ENCODE data around the gene HMG20A. TPM values are rescaled to one million over a fixed set of nuclear protein-coding genes. Genes with fewer than 3 reads are reported as not detected.

The HMG20A gene
- total and polyA plus RNA-seq, 2 experiments from 2014 or later: 17.8 to 57.8 TPM

DNA sequence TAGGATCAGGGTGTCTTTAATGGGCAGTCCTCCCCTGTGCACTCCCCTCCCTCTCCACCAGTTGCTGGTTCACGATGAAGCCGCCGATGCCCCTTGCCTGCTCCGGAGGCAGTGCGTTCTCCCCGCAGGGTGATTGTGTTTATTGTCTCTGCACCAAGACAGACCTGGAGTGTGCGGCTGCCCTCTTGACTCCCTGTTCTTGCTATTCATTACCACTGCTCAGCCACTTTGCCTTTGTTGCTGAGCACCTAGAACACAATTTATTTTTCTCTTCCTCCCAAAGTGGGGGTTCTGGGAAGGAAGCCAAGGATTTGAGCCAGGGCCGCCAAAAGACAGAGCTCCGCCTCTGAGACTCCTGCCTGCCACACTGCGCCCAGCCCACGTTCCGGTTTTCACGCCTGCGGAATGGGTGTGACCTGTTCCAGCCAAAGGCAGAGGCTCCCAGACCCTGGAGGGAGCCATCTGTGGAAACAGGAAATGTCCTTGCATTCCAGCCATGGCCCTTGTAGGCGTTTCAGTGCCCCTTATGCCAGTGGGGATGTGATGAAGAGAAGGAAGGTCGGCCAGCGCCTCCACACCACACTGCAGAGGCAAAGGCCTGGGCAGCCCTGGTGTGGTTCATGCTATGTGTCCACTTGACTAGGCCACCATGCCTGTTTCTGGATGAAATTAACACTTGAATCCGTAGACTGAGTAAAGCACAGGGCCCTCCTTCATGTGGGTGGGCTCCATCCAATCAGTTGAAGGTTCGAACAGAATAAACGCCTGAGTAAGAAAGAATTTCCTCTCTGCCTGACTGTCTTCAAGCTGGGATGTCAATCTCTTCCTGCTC is 85.8 kb downstream of the HMG20A start:
- Histone ChIP-seq H3K79me2 (replicated peaks; ENCODE audit: insufficient read depth) (no peaks in the 10 kb centered on the region; the same call in 1 of the 2 replicates), H3K36me3 (ENCODE audit: insufficient read depth) (no peaks in the 10 kb centered on the region), H4K20me1 (replicated peaks; ENCODE audit: insufficient read depth) (no peaks in the 10 kb centered on the region), H3K4me1 (ENCODE audit: insufficient read depth) (peaks cover 65% of the 10 kb centered on the region), H3K4me3 (no peak overlapping the region), H3F3A (replicated peaks; ENCODE audit: low read depth) (peaks cover 6% of the 10 kb centered on the region), H3K27me3 (ENCODE audit: insufficient read depth) (no peaks in the 10 kb centered on the region), H3K27ac (ENCODE audit: low read depth) (no peak overlapping the region), H3K9me2 (ENCODE audit: insufficient read depth) (peaks cover 3% of the 10 kb centered on the region; the same call in 1 of the 2 replicates), H3K4me2 (no peak overlapping the region), H2AFZ (no peak overlapping the region)
- no peaks in the 10 kb centered on the region for H3K9me3 Mint-ChIP-seq
- DNase-seq (ENCODE audit: low spot score) (peak; percentile 64), ATAC-seq (peak; percentile 37)
- no peak overlapping the region for H3K27ac Mint-ChIP-seq
- no peak for TF ChIP-seq CREB1 (CRISPR knock-in tag; IDR thresholded peaks at IDR 0.05; ENCODE audit: low read depth)
- TF ChIP-seq POLR2AphosphoS5 (IDR thresholded peaks at IDR 0.05; ENCODE audit: low read depth): no peak
- no peak for TF ChIP-seq STAT1 (IDR thresholded peaks at IDR 0.05; ENCODE audit: unreplicated experiment)
- TF ChIP-seq NANOG (IDR thresholded peaks at IDR 0.05; ENCODE audit: borderline replicate concordance): no peak
- TF ChIP-seq, protein P1, sequence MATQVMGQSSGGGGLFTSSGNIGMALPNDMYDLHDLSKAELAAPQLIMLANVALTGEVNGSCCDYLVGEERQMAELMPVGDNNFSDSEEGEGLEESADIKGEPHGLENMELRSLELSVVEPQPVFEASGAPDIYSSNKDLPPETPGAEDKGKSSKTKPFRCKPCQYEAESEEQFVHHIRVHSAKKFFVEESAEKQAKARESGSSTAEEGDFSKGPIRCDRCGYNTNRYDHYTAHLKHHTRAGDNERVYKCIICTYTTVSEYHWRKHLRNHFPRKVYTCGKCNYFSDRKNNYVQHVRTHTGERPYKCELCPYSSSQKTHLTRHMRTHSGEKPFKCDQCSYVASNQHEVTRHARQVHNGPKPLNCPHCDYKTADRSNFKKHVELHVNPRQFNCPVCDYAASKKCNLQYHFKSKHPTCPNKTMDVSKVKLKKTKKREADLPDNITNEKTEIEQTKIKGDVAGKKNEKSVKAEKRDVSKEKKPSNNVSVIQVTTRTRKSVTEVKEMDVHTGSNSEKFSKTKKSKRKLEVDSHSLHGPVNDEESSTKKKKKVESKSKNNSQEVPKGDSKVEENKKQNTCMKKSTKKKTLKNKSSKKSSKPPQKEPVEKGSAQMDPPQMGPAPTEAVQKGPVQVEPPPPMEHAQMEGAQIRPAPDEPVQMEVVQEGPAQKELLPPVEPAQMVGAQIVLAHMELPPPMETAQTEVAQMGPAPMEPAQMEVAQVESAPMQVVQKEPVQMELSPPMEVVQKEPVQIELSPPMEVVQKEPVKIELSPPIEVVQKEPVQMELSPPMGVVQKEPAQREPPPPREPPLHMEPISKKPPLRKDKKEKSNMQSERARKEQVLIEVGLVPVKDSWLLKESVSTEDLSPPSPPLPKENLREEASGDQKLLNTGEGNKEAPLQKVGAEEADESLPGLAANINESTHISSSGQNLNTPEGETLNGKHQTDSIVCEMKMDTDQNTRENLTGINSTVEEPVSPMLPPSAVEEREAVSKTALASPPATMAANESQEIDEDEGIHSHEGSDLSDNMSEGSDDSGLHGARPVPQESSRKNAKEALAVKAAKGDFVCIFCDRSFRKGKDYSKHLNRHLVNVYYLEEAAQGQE (IDR thresholded peaks at IDR 0.05; ENCODE audit: unreplicated experiment): no peak
- TF ChIP-seq, protein P2, sequence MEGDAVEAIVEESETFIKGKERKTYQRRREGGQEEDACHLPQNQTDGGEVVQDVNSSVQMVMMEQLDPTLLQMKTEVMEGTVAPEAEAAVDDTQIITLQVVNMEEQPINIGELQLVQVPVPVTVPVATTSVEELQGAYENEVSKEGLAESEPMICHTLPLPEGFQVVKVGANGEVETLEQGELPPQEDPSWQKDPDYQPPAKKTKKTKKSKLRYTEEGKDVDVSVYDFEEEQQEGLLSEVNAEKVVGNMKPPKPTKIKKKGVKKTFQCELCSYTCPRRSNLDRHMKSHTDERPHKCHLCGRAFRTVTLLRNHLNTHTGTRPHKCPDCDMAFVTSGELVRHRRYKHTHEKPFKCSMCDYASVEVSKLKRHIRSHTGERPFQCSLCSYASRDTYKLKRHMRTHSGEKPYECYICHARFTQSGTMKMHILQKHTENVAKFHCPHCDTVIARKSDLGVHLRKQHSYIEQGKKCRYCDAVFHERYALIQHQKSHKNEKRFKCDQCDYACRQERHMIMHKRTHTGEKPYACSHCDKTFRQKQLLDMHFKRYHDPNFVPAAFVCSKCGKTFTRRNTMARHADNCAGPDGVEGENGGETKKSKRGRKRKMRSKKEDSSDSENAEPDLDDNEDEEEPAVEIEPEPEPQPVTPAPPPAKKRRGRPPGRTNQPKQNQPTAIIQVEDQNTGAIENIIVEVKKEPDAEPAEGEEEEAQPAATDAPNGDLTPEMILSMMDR (conservative IDR thresholded peaks at IDR 0.05; ENCODE audit: low read depth in 2 of 2): no peak
- no peak for TF ChIP-seq ZNF331 (CRISPR knock-in tag; IDR thresholded peaks at IDR 0.05; ENCODE audit: low read depth)
- TF ChIP-seq, protein P3, sequence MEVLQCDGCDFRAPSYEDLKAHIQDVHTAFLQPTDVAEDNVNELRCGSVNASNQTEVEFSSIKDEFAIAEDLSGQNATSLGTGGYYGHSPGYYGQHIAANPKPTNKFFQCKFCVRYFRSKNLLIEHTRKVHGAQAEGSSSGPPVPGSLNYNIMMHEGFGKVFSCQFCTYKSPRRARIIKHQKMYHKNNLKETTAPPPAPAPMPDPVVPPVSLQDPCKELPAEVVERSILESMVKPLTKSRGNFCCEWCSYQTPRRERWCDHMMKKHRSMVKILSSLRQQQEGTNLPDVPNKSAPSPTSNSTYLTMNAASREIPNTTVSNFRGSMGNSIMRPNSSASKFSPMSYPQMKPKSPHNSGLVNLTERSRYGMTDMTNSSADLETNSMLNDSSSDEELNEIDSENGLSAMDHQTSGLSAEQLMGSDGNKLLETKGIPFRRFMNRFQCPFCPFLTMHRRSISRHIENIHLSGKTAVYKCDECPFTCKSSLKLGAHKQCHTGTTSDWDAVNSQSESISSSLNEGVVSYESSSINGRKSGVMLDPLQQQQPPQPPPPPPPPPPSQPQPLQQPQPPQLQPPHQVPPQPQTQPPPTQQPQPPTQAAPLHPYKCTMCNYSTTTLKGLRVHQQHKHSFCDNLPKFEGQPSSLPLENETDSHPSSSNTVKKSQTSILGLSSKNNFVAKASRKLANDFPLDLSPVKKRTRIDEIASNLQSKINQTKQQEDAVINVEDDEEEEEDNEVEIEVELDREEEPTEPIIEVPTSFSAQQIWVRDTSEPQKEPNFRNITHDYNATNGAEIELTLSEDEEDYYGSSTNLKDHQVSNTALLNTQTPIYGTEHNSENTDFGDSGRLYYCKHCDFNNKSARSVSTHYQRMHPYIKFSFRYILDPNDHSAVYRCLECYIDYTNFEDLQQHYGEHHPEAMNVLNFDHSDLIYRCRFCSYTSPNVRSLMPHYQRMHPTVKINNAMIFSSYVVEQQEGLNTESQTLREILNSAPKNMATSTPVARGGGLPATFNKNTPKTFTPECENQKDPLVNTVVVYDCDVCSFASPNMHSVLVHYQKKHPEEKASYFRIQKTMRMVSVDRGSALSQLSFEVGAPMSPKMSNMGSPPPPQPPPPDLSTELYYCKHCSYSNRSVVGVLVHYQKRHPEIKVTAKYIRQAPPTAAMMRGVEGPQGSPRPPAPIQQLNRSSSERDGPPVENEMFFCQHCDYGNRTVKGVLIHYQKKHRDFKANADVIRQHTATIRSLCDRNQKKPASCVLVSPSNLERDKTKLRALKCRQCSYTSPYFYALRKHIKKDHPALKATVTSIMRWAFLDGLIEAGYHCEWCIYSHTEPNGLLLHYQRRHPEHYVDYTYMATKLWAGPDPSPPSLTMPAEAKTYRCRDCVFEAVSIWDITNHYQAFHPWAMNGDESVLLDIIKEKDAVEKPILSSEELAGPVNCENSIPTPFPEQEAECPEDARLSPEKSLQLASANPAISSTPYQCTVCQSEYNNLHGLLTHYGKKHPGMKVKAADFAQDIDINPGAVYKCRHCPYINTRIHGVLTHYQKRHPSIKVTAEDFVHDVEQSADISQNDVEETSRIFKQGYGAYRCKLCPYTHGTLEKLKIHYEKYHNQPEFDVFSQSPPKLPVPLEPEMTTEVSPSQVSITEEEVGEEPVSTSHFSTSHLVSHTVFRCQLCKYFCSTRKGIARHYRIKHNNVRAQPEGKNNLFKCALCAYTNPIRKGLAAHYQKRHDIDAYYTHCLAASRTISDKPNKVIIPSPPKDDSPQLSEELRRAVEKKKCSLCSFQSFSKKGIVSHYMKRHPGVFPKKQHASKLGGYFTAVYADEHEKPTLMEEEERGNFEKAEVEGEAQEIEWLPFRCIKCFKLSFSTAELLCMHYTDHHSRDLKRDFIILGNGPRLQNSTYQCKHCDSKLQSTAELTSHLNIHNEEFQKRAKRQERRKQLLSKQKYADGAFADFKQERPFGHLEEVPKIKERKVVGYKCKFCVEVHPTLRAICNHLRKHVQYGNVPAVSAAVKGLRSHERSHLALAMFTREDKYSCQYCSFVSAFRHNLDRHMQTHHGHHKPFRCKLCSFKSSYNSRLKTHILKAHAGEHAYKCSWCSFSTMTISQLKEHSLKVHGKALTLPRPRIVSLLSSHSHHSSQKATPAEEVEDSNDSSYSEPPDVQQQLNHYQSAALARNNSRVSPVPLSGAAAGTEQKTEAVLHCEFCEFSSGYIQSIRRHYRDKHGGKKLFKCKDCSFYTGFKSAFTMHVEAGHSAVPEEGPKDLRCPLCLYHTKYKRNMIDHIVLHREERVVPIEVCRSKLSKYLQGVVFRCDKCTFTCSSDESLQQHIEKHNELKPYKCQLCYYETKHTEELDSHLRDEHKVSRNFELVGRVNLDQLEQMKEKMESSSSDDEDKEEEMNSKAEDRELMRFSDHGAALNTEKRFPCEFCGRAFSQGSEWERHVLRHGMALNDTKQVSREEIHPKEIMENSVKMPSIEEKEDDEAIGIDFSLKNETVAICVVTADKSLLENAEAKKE (CRISPR knock-in tag; IDR thresholded peaks at IDR 0.05): no peak
- no peak for TF ChIP-seq ETS1 (IDR thresholded peaks at IDR 0.05)
- TF ChIP-seq ZNF114 (CRISPR knock-in tag; IDR thresholded peaks at IDR 0.05): no peak
- no peak for TF ChIP-seq JUNB (IDR thresholded peaks at IDR 0.05; ENCODE audit: unreplicated experiment)
- no peak for TF ChIP-seq EZH2 (IDR thresholded peaks at IDR 0.05; ENCODE audit: low read depth, unreplicated experiment)
- TF ChIP-seq EZH2phosphoT487 (IDR thresholded peaks at IDR 0.05; ENCODE audit: unreplicated experiment): no peak
- no peaks in the 10 kb centered on the region for H3K36me3 Mint-ChIP-seq (ENCODE audit: low read depth)
- no peak overlapping the region for H3K4me3 Mint-ChIP-seq
- peaks cover 75% of the 10 kb centered on the region for H3K4me1 Mint-ChIP-seq
- peaks cover 9% of the 10 kb centered on the region for H3K27me3 Mint-ChIP-seq (ENCODE audit: insufficient read depth, low read depth, poor library complexity)

Data from GM23338 (cell line).